Naive thymus-derived CD8-positive, alpha-beta T cell (primary cell): ENCODE results near the gene OXSR1. TPM values are rescaled to one million over a fixed set of nuclear protein-coding genes. Genes with fewer than 3 reads are reported as not detected.

Experiments
- ATAC-seq, 2 donors: fragments of 150-1000 bp; cut with Tn5 transposase in 1 of 2; sonication (Bioruptor Pico), chemical (Tn5 transposase) in 1 of 2; 1 replicate in 1 of 2; 2 replicates in 1 of 2; pipeline ENCODE4 v1.10.0; 2021; ENCODE audit warnings: mild to moderate bottlenecking in 2 of 2, moderate library complexity in 2 of 2
- POLR2A ChIA-PET: fragments of 350-600 bp; sonication (Branson Sonifier 250); formaldehyde crosslinking; loops from one replicate; lab custom pipeline; 2021; ENCODE audit warnings: antibody characterized with exemption; lab: Charles Lee
- DNase-seq, 10 donors: peaks; one replicate each; pipeline versions ENCODE4 v3.0.0 to v3.0.0-alpha.2; 2020 to 2022
- H3K27ac Mint-ChIP-seq, 10 donors: one replicate each; pipeline ENCODE4 v1.8.0; 2020 to 2022; ENCODE audit warnings: mild to moderate bottlenecking in 10 of 10, mixed read lengths in 10 of 10, moderate library complexity in 4 of 10, inconsistent platforms in 1 of 10
- H3K27me3 Mint-ChIP-seq, 5 donors: one replicate each; pipeline ENCODE4 v1.8.0; 2021 to 2022; ENCODE audit warnings: mixed read lengths in 5 of 5
- H3K36me3 Mint-ChIP-seq, 3 donors: one replicate each; pipeline ENCODE4 v1.8.0; 2020 to 2022; ENCODE audit warnings: mixed read lengths in 3 of 3, mild to moderate bottlenecking in 2 of 3, inconsistent platforms in 1 of 3
- H3K4me1 Mint-ChIP-seq, 4 donors: one replicate each; pipeline ENCODE4 v1.8.0; 2021 to 2022; ENCODE audit warnings: mixed read lengths in 4 of 4
- H3K4me3 Mint-ChIP-seq, 10 donors: one replicate each; pipeline ENCODE4 v1.8.0; 2020 to 2022; ENCODE audit warnings: mild to moderate bottlenecking in 10 of 10, mixed read lengths in 10 of 10, moderate library complexity in 6 of 10, inconsistent platforms in 1 of 10
- H3K9me3 Mint-ChIP-seq, 9 donors: one replicate each; pipeline ENCODE4 v1.8.0; 2020 to 2022; ENCODE audit warnings: mixed read lengths in 9 of 9, mild to moderate bottlenecking in 3 of 9, inconsistent platforms in 1 of 9, moderate library complexity in 1 of 9
- polyA plus RNA-seq, 3 donors: library from polyadenylated mRNA; unstranded; fragments of 300-500 nt; fragmentation: Illumina TruSeq; gene quantifications; one replicate each; pipeline ENCODE4 v1.2.3, GENCODE V29; 2021
- total RNA-seq, 8 experiments: library from RNA in 2 of 8; stranded (reverse) in 2 of 8; gene quantifications; one replicate each; pipeline ENCODE4 v1.2.3 and lab custom pipeline; 2021 to 2026

Gene OXSR1
- total and polyA plus RNA-seq, 5 experiments from 2014 or later, result 12.9 to 40.8 (median 14.0) TPM

DNA sequence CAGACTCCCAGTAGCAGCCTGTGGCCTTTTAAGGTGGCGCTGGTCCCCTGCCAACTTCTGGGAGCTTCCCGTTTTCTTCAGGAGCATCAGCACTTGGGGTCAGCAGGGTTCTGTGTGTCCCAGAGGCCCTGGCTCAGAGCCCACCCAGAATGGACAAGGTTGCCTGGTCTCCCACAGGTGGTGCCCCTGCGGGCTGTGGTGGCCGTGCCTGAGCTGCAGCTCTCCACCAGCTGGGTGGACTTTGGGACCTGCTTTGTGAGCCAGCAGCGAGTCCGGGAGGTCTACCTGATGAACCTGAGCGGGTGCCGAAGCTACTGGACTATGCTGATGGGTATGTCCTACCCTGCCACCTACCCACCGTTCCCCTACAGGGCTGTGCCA, 43.9 kb upstream of the OXSR1 start:
- POLR2A ChIA-PET, result no interaction called here
- Mint-ChIP-seq H3K9me3 (no peaks in the 10 kb centered on the region), H3K27me3 (no peaks in the 10 kb centered on the region), H3K27ac (no peak overlapping the region), H3K4me3 (no peak overlapping the region), H3K36me3 (peaks cover 0 to 53% (median 6%) of the 10 kb centered on the region in 3 donors), H3K4me1 (peaks cover 3 to 20% (median 15%) of the 10 kb centered on the region in 4 donors)
- ATAC-seq (no peak), DNase-seq (no peak)

DNA sequence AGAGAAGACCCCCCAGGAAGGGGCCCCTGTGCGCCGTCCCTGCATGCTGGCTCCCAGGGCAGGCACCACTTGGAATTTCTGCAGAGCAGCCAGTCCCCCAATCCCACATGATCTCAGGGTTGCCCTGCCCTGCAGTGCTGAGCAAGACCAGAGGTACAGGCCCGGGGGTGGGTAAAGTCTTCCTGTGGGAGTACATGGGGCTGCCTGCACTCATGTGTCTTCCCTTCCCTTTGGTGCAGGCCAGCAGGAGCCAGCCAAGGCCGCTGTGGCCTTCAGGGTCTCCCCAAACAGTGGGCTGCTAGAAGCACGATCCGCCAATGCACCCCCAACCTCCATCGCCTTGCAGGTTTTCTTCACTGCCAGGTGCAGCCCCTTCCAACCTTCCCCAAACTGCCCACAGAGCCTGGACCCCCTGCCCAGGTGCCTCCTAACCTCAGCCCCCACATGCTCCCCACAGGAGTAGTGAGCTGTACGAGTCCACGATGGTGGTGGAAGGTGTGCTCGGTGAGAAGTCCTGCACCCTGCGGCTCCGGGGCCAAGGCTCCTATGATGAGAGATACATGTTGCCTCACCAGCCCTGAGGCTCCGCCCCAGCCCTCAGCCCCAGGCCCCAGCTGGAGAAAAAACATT, 43.4 kb upstream of the OXSR1 start:
- Mint-ChIP-seq H3K36me3 (peaks cover 0 to 58% (median 6%) of the 10 kb centered on the region in 3 donors), H3K27ac (peak overlapping the region in 5 of 10 donors; percentile 18 to 73 (median 39)), H3K9me3 (no peaks in the 10 kb centered on the region), H3K4me3 (no peak overlapping the region), H3K27me3 (no peaks in the 10 kb centered on the region), H3K4me1 (peaks cover 3 to 20% (median 15%) of the 10 kb centered on the region in 4 donors)
- ATAC-seq (no peak), DNase-seq (no peak)
- POLR2A ChIA-PET, result no interaction called here

DNA sequence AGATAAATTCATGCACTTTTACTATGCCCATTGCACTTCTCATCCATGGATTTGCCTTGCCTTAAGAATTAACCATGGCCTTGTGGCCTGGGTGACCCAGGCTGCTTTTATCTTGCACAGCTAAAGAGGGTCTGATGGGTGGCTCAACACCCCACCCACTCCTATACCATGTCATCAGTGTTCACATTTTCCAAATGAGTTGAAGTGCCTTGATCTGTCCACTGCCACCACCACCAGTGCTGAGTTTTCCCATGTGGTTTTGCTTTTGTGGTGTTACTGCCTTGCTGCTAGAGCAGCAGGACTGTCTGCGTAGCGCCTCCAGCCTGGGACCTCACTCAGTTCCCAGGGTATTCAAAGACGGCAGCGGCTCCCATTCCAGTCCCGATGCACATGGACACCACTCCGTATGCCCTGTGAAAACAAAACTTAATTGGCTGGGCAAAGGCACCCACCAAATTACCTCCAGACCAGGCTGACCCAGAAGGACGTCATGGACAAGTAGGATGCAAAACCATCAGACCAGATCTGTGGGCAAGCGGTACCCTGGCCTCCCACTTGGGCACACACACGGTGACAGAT, 42.5 kb upstream of the OXSR1 start:
- DNase-seq, result no peak
- Mint-ChIP-seq H3K27ac (peak overlapping the region in 3 of 10 donors; percentile 28 to 42 (median 39)), H3K27me3 (no peaks in the 10 kb centered on the region), H3K9me3 (no peaks in the 10 kb centered on the region), H3K4me3 (no peak overlapping the region), H3K36me3 (peaks cover 0 to 67% (median 6%) of the 10 kb centered on the region in 3 donors), H3K4me1 (peaks cover 3 to 19% (median 17%) of the 10 kb centered on the region in 4 donors)
- POLR2A ChIA-PET, result no interaction called here
- no peak for ATAC-seq

DNA sequence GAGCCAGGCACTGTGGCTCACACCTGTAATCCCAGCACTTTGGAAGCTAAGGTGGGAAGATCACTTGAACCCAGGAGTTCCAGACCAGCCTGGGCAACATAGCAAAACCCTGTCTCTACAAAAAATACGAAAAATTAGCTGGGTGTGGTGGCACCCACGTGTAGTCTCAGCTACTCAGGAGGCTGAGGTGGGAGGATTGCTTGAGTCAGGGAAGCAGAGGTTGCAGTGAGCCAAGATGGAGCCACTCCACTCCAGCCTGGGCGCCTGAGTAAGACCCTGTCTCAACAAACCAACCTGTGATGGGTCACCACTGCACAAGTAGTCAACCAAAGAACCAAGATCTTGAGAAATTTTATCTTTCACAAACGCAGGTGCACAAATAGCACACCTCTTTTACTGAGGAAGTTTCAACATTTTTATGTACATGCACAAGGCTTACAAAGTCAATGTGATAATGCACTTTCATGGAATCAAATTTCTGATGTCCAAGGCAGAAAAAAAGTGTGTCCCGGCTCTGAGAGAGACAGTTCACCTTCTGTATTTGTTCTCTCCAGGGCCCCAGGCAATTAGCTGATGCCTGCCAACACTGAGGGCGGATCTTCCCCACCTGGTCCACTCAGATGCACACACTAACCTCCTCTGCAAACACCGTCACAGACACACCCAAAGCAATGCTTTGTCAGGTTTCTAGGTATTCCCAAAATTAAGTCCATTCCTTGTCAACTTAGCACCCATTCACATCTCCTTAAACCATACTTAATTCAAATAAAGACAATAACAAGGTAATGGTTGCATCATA, 40.8 kb upstream of the OXSR1 start:
- DNase-seq, result peak in 1 of 10 donors; percentile 5
- no peak for ATAC-seq
- Mint-ChIP-seq H3K4me3 (no peak overlapping the region), H3K27me3 (no peaks in the 10 kb centered on the region), H3K4me1 (peaks cover 0 to 19% (median 12%) of the 10 kb centered on the region in 4 donors), H3K36me3 (peaks cover 0 to 82% (median 6%) of the 10 kb centered on the region in 3 donors), H3K9me3 (no peaks in the 10 kb centered on the region), H3K27ac (peak overlapping the region in 5 of 10 donors; percentile 15 to 62 (median 49))
- POLR2A ChIA-PET, result no interaction called here

DNA sequence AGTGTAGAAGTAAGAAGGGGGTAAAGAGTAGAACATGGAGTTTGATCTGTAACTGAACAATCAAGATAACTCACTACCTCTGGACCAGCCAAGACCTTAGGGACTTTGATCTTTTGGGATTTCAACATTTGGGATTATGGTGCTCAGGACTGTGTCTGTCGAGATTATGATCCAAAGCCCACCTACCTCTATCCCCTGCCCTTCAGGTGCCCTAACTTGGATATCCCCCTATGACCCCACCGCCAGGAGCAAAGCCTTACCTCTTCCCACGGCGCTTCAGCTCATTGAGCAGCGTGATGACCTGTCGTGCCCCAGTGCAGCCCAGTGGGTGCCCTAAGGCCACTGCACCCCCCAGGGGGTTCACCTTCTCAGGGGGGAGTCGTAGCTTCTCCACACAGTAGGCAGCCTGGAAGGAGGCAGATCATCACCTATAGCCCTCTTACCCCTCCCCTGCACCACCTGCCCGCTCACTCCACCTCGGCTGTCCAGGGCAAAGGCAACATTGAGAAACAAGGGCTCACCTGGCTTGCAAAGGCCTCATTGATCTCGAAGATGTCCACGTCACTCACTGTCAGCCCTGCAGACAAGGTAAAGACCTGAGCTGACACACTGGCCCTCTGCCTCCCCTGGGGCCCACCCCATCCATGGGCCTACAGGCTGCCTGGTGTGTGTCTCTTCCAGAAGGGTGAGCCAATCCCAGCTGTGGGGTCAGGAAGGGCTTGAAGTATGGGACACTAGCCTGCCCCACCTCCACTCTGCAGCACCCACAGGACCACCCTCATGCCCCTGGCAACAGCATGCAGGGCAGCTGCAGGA, 39.8 kb upstream of the OXSR1 start:
- H3K27me3 Mint-ChIP-seq, result no peaks in the 10 kb centered on the region
- H3K4me1 Mint-ChIP-seq, result peaks cover 6 to 26% (median 12%) of the 10 kb centered on the region in 4 donors
- H3K9me3 Mint-ChIP-seq, result no peaks in the 10 kb centered on the region
- POLR2A ChIA-PET, result interaction anchor here (1.4 kb wide), 1 partner anchor 15 kb away, joined by 6 read pairs; no protein-coding TSS in a partner anchor
- DNase-seq, result peak in 1 of 10 donors; percentile 15
- ATAC-seq, result no peak
- H3K4me3 Mint-ChIP-seq, result no peak overlapping the region
- peak overlapping the region in 8 of 10 donors; percentile 40 to 67 (median 50) for H3K27ac Mint-ChIP-seq
- peaks cover 0 to 88% (median 6%) of the 10 kb centered on the region in 3 donors for H3K36me3 Mint-ChIP-seq

DNA sequence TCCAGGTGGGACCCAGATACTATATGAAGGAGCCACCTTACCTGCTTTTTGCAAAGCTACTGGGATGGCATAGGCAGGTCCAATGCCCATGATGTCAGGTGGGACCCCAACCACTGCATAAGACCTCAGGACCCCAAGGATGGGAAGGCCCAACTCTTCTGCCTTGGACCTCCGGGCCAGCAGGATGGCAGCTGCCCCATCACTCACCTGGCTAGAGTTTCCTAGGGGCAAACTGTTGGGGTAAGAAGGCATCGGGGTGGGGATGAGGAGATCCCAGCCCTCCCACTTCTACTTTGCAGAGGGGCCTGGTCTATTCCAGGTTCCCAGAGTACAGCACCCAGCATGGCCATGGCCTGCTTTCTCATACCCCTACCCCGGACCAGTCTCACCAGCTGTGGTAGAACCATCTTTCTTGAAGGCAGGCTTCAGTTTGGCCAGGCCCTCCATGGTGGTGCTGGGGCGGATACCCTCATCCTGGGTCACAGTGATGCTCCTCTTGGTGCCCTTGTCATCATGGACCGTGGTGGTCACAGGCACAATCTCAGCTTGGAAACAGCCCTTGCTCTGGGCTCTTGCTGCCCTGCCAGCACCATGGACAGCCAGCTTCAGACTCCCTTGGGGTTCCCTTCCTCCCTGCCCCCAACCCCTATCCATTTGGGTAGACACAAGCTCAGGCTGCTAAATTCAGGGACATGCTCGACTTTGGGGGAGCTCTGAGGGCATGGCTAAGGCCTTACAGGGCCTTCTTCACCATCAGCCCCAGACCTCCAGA, 39.0 kb upstream of the OXSR1 start:
- Mint-ChIP-seq H3K36me3 (peaks cover 0 to 89% (median 6%) of the 10 kb centered on the region in 3 donors), H3K27me3 (no peaks in the 10 kb centered on the region), H3K4me1 (peaks cover 5 to 30% (median 12%) of the 10 kb centered on the region in 4 donors), H3K9me3 (no peaks in the 10 kb centered on the region), H3K27ac (peak overlapping the region in 7 of 10 donors; percentile 25 to 67 (median 43)), H3K4me3 (no peak overlapping the region)
- POLR2A ChIA-PET, result interaction anchor here (0.6 to 1.4 kb wide), 2 partner anchors 14 to 77 kb away, joined by 6 to 10 read pairs; no protein-coding TSS in a partner anchor
- ATAC-seq (no peak), DNase-seq (peak in 1 of 10 donors; percentile 47)

DNA sequence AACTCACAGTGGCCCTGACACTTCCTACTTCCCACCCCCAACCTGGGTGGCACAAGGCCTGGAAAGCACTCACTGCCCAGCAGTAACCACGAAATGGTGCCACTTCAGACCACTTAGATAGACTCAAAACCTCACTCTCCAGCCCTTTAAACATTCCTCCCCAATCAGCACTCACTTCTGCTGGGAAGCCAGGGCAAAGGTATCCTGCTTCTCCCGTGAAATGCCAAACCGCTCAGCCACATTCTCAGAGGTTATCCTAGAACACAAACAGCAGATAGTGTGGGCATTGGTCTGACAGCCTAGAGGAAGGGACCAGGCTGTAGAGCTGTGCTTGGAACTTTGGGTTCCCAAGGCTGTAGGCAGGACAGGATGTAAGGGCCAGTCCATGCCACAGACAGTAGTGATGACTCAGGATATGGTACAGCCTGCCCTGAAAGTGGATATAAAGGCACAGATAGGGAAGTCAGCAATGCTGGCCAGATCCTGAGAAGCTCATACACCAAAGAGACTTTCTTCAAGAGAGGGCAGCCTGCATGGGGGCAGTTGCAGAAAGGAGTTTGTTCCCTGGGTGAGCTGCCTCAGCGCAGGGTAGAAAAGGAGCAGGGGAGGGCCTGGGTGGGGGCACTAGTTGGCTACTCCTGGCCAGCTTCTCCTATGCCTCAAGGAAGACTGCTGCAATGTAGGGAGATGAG, 37.6 kb upstream of the OXSR1 start:
- H3K9me3 Mint-ChIP-seq, result no peaks in the 10 kb centered on the region
- POLR2A ChIA-PET, result interaction anchor here (0.8 to 1.6 kb wide), 2 partner anchors 9 to 37 kb away, joined by 3 to 5 read pairs; partner anchors contain the start of genes ACAA1 and OXSR1
- H3K27ac Mint-ChIP-seq, result peak overlapping the region in 6 of 10 donors; percentile 56 to 84 (median 64)
- peaks cover 11 to 38% (median 19%) of the 10 kb centered on the region in 4 donors for H3K4me1 Mint-ChIP-seq
- DNase-seq, result peak in 1 of 10 donors; percentile 28
- H3K36me3 Mint-ChIP-seq, result peaks cover 0 to 91% (median 6%) of the 10 kb centered on the region in 3 donors
- no peak for ATAC-seq
- no peaks in the 10 kb centered on the region for H3K27me3 Mint-ChIP-seq
- no peak overlapping the region for H3K4me3 Mint-ChIP-seq

DNA sequence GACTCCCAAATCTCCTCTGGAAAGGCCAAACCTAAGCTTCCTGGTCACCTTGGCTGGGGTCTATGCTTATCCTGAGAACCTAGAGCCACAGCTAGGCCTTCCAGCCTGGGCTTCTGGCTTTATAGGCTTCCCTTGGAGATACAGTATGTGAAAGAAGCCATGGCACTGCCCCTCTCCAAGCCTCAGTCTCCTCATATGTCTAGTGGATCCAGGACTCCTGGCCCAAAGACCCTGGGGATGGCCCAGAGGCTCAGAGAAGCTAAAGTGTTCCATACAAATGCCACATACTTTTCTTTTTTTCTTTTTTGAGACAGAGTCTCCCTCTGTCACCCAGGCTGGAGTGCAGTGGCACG, 37.1 kb upstream of the OXSR1 start:
- peaks cover 15 to 44% (median 24%) of the 10 kb centered on the region in 4 donors for H3K4me1 Mint-ChIP-seq
- DNase-seq, result peak in 1 of 10 donors; percentile 28
- H3K4me3 Mint-ChIP-seq, result no peak overlapping the region
- POLR2A ChIA-PET, result interaction anchor here (0.8 to 1.6 kb wide), 3 partner anchors 9 to 37 kb away, joined by 3 to 5 read pairs (median 5); partner anchors contain the start of genes ACAA1 and OXSR1
- no peaks in the 10 kb centered on the region for H3K27me3 Mint-ChIP-seq
- peak overlapping the region in 3 of 10 donors; percentile 15 to 64 (median 48) for H3K27ac Mint-ChIP-seq
- H3K36me3 Mint-ChIP-seq, result peaks cover 0 to 91% (median 6%) of the 10 kb centered on the region in 3 donors
- no peak for ATAC-seq
- no peaks in the 10 kb centered on the region for H3K9me3 Mint-ChIP-seq

DNA sequence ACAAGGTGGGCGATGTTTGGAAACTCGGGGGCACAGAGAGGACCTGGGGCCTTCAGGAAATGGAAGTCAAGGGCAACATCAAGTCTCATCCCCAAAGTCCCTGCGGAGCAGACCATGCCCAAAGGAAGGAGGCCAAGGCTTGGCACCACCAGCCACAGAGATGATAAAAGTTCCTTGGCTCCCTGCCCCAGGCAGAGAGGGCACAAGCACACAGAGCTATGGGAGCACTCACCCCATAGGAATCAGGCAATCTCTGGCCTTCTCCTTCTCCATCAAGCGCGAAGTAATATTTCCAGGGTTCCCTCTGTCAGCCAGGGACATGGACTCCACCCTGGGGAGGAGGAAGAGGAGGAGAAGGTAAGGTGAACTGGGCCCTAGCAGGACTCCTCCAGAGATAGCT, 36.3 kb upstream of the OXSR1 start:
- Mint-ChIP-seq H3K4me3 (peak overlapping the region in 1 of 10 donors; percentile 4), H3K27me3 (no peaks in the 10 kb centered on the region), H3K9me3 (no peaks in the 10 kb centered on the region), H3K36me3 (peaks cover 0 to 91% (median 6%) of the 10 kb centered on the region in 3 donors), H3K27ac (peak overlapping the region in 7 of 10 donors; percentile 22 to 75 (median 46)), H3K4me1 (peaks cover 17 to 51% (median 28%) of the 10 kb centered on the region in 4 donors)
- POLR2A ChIA-PET, result interaction anchor here (1.6 kb wide), 2 partner anchors 8 to 36 kb away, joined by 5 read pairs; partner anchors contain the start of genes ACAA1 and OXSR1
- DNase-seq, result peak in 1 of 10 donors; percentile 57
- no peak for ATAC-seq

DNA sequence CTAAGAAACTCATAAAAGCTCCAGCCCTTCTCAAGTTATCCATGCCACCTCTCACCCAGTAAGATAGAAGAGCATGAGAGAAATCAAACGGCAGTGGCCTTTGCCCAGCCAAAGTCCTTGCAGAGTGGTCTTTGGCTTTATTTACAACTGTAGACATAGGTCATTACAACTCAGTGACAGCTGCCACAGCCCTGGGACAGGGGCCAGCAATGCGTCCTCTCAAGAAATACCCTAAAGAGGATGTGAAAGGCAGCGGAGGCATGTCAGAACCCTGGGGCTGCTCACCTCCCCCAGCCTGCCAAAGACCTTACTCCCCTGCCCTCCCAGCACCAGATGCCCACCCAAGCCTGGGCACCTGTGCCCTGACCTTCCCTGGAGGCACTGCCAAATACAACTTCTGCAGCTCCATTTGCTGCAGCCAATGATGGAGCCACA, 34.7 kb upstream of the OXSR1 start:
- Mint-ChIP-seq H3K27ac (peak overlapping the region; percentile 11 to 87 (median 66)), H3K36me3 (peaks cover 0 to 87% (median 2%) of the 10 kb centered on the region in 3 donors), H3K27me3 (no peaks in the 10 kb centered on the region), H3K4me1 (peaks cover 23 to 59% (median 39%) of the 10 kb centered on the region in 4 donors), H3K9me3 (no peaks in the 10 kb centered on the region), H3K4me3 (no peak overlapping the region)
- POLR2A ChIA-PET, result interaction anchor here (1.0 kb wide), 1 partner anchor 34 kb away, joined by 3 read pairs; the partner anchor contains the start of gene OXSR1
- no peak for ATAC-seq
- DNase-seq, result no peak
